H4 (cell line): ENCODE measurements around the gene UQCC5. TPM values are rescaled to one million over a fixed set of nuclear protein-coding genes. Genes with fewer than 3 reads are reported as not detected.

Source experiments
- DNase-seq: peaks from one replicate; pipeline ENCODE4 v3.0.0-alpha.2; 2015; ENCODE audit warnings: low spot score
- total RNA-seq: library from RNA; depleted of rRNA; stranded (reverse); fragments of >200 nt; shearing (Covaris generic); gene quantifications from 2 replicates; pipeline ENCODE4 v1.2.3, GENCODE V29; 2014

UQCC5 gene
- total RNA-seq, 1 experiment from 2014 or later, result 1.5 TPM

DNA sequence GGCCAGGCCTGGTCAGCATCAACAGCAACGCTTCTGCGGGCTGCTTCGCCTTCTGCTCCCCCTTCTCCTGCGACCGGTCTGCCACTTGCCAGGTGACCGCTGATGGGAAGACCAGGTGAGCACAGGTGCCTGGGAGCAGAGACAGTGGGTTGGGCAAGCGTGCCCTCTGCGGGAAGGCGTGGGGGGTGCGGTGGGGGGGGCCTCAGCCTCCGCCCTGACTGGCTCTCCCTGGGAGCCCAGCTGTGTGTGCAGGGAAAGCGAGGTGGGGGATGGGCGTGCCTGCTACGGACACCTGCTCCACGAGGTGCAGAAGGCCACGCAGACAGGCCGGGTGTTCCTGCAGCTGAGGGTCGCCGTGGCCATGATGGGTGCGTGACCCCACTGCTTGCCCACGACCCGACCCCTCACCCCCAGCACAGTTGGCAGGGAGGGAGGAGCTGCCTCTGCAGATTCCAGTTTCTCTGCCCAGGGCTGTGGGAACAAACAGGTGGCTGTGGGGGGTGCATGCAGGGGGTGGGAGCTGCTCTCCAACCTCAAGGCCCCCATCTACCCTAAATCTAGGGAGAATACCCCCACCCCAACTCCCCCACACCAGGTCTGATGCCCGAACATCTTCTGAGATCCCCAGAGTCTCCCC is 32.5 kb upstream of the UQCC5 start:
- DNase-seq, result no peak

DNA sequence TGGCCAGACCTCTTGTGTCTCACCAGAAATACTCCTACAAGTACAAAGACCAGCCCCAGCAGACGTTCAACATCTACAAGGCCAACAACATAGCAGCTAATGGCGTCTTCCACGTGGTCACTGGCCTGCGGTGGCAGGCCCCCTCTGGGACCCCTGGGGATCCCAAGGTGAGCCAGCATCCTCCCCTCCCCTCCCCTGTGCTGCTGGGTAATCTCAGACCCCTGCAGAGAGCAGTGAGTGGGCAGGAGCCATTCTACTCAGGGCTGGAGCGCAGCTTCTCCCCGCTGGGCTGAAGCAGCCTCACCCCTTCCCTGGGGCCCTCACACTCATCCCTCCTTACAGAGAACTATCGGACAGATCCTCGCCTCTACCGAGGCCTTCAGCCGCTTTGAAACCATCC is 31.4 kb upstream of the UQCC5 start:
- no peak for DNase-seq

DNA sequence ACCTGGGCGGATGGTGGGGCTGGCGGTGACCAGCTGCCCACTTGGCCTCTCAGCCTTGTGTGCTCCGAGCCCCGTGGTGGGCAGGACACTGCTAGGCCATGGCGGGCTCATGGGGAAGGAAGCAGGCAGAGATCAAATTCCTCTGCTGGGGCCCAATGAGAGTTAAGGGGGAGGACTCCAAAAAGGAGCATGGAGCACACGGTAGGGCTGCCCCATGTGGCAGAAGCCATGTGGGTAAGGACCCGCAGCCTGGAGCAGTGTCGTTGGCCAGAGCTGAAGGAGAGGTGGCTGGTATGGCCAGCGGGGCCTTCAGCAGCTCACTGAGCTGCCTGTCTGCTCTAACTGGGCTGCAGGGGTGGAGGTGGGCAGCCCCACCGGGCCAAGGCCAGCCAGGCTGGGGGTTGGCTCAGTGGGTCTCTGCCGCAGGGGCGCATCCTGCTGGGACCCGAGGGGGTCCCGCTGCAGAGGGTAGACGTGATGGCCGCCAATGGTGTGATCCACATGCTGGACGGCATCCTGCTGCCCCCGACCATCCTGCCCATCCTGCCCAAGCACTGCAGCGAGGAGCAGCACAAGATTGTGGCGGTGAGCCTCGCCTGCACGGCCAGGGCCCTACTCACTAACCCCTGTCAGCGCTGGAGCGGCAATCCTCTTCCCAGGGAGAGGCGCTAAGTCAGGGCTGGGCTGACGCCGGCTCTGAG is 30.0 kb upstream of the UQCC5 start:
- no peak for DNase-seq

DNA sequence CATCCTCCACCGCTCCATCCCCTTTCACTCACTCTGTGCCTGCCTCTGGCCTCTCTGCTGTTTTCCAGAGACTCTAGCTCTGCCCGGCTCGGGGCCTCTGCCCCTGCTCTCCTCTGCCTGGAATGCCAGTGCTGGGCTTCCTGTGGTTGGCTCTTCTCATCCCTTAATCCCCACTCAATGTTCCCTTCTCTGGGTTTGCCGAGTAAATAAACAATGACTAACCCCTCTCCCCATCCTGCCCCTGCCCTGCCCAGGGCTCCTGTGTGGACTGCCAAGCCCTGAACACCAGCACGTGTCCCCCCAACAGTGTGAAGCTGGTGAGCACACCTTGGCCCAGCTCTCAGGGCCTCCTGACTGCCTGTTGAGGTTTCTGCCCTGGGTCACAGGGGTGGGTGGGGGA is 29.0 kb upstream of the UQCC5 start:
- peak; percentile 75 for DNase-seq

DNA sequence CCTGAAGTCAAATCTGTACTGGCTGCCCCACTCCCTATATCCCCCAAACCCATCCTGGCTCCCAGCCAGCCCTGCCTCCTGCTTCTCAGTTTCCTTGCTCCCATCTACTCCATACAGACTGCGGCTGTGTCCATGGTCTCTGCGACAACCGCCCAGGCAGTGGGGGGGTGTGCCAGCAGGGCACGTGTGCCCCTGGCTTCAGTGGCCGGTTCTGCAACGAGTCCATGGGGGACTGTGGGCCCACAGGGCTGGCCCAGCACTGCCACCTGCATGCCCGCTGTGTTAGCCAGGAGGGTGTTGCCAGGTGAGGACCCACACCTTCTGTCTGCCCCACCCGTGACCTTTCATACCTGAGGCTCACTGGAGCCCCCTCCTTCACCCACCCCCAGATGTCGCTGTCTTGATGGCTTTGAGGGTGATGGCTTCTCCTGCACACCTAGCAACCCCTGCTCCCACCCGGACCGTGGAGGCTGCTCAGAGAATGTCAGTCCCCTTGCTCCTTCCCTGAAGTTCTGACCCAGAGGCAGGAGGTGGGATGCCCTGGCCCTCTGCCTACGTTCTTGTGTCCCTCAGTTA is 26.6 kb upstream of the UQCC5 start:
- no peak for DNase-seq

DNA sequence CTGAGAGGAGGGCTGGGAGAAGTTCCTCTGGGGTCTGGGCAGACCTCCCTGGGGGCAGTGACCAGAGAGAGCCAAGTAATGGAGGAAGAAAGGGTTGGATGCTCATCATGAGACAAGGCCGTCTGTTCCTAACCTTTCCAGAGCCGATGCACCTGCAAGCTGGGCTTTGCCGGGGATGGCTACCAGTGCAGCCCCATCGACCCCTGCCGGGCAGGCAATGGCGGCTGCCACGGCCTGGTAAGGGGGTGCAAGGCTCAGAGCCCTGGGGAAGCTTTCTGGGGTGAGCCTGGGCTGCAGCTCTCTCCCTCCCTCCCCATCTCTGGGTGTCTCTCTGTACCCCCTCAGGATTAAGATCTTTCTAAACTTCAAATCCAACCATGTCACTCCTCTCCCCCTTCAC is 24.9 kb upstream of the UQCC5 start:
- no peak for DNase-seq

DNA sequence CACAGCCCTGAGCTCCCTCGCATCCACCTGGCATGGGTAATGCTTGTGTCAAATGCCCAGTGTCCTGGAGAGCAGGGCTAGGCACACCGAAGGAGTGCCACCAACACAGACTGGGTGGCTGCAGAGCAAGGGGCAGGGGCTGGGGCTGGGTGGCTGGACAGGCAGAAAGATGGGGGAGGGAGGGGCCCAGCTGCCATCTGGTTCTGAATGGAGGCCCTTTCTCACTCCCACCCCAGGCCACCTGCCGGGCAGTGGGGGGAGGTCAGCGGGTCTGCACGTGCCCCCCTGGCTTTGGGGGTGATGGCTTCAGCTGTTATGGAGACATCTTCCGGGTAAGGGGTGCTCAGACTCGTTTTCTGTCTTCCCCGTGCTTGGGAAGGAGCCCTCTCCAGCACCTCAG is 24.3 kb upstream of the UQCC5 start:
- DNase-seq, result no peak

DNA sequence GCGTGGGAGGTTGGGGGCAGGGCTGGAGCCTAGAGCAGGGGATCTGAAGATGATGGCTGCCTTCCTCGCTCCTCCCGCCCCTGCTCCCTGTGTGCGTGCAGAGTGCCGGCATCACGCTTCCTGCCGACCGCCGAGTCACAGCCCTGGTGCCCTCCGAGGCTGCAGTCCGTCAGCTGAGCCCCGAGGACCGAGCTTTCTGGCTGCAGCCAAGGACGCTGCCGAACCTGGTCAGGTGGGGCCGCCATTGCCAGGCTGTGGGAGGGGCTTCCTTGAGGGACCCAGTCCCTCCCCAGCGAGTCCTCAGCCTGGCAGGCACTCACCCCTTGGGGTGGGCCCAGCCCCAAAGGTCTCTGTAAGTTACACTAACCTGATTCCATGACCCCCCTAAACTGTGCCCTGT is 23.7 kb upstream of the UQCC5 start:
- DNase-seq, result no peak

DNA sequence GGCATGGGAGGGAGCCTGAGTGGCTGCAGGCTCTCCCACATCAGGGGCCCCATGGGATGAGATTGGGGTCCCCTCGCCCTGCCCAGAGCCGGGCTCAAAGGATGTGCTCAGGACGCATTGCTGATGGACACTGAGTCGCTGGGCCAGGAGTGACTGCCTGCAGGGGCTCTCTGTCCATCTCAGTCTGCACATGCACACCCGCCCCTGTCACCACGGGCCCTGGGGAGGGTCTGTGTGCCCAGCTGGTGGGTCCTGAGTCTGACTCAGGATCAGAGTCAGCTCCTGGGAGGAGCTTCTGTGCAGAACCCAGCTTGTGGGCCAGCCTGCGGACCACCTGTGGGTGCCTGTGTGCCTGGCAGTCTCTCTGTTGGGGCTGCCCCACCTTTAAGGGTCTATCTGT is 23.1 kb upstream of the UQCC5 start:
- DNase-seq, result no peak

DNA sequence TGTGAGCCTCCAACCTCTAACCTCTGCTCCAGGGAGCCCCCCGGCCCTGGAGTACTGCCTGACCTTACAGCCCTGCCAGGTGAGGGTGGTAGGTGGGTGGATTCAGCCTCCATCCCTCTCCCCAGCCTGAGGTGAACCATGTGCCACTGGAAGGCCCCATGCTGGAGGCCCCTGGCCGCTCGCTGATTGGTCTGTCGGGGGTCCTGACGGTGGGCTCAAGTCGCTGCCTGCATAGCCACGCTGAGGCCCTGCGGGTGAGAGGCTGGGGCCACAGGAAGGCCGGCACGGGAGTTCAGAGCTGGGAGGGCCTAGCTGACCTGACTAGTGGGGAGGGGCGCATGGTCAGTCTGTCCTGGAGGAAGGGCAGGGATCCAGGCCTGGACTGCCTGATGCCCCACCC is 21.8 kb upstream of the UQCC5 start:
- no peak for DNase-seq

DNA sequence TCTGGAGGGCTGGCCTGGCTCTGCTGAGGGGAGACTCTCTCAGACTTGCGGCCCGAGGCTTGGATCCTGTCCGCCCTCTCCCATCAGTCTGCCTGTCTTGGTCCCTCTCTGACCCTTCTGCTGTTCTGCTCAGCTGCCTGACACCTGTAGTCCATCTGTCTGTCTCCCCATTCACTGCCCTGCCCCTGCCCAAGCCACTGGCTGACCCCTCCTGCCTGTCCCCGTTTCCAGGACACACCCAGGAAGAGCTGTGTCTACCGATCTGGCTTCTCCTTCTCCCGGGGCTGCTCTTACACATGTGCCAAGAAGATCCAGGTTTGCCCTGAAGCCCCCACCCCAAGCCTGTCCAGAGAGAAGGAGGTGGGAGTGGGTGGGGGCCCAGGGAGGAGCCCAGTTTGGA is 21.2 kb upstream of the UQCC5 start:
- DNase-seq, result no peak

DNA sequence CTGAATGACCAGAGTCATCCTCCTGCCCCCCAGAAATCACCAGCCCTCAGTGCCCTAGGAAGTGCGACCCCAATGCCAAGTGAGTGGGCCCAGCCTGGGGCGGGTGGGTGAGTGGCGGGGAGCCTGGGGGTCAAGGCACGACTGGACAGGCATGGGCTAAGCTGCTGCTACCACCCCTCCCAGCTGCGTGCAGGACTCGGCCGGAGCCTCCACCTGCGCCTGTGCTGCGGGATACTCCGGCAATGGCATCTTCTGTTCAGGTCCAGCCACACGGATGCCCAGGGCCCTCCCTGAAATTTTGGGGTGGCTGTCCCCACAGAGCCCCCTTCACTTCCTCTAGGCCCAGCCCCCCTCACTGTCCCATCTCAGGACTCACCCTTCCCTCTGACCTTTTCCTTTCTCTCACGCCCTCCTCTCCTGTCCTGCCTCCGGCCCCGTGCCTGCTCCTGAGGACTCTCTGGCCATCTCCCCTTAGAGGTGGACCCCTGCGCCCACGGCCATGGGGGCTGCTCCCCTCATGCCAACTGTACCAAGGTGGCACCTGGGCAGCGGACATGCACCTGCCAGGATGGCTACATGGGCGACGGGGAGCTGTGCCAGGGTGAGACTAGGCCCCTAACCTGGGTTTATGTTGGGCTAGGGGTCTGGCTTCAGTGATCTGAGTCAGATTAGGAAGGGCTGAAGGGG is 19.8 kb upstream of the UQCC5 start:
- DNase-seq, result no peak

DNA sequence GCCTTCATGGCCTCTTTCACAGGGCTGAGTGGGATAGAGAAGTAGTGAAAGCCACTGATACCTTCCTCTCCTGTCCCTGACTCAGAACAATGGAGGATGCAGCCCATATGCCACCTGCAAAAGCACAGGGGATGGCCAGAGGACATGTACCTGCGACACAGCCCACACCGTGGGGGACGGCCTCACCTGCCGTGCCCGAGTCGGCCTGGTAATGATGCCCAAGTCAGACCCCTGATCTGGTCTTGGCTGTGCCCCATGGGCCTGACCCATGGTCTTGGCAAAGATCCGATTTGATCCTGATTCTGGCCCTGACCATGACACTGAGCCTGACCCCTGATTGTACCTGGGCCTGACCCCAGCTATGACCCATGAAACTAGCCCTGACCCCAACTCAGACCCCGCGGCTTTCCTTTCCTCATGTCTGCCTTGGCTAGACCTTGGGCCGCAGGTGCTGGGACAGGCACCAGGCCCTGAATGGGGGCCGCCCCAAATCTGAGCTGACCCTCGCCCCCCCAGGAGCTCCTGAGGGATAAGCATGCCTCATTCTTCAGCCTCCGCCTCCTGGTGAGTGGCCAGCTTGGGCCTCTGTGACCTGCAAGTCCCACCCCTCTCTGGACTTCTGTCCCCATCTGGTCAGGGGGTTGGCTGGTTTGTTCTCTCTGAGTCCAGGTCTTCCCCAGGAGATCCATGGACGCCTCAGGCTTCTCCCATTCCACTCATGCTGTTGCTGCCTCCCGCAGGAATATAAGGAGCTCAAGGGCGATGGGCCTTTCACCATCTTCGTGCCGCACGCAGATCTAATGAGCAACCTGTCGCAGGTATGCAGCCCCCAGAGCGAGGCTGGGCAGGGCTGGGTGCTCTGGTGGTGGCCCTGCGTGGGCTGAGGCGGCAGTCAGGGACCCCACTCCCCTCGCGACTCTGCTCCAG is 18.3 kb upstream of the UQCC5 start:
- DNase-seq, result no peak

DNA sequence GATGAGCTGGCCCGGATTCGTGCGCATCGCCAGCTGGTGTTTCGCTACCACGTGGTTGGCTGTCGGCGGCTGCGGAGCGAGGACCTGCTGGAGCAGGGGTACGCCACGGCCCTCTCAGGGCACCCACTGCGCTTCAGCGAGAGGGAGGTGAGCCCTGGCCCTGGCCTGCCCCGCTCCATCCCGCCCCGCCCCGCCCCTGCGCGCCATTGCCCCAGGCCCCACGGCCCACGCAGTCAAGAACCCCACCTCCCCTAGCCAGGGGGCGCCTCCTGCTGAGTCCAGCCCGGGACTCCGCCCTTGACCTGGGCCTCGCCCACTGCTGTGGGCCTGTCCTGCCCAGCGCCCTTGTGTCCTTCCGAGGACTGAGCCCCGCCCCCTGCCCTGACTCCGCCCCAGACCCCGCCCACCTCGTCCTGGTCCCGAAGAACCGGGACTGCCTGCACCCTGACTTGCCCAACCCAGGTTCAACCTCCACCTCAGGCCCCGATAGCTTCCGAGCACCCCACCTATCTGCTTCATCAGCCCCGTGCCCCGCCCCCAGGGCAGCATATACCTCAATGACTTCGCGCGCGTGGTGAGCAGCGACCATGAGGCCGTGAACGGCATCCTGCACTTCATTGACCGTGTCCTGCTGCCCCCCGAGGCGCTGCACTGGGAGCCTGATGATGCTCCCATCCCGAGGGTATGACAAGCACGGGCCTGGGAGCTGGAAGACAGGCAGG is 17.5 kb upstream of the UQCC5 start:
- DNase-seq, result no peak

DNA sequence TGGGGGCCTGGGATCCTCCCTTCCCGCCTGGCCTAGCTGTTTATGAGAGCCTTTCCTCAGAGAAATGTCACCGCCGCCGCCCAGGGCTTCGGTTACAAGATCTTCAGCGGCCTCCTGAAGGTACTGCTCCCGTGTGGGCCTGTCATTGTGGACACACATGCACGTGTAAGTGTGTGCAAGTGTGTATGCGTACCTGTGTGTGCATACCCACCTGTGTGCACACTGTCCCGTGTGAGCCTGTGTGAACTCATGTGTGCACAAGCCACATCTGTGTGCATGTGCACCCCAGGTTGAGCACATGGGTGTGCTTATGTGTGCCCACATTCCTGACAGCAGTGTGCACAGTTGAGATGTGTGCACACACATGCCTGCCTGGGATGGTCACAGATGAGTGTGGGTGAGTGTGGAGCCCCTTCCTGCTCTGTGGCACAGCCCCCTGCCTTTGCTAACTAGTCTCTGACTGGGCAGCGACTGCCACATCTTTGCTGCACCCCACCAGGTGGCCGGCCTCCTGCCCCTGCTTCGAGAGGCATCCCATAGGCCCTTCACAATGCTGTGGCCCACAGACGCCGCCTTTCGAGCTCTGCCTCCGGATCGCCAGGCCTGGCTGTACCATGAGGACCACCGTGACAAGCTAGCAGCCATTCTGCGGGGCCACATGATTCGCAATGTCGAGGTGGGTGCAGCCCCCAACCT is 16.8 kb upstream of the UQCC5 start:
- no peak for DNase-seq

DNA sequence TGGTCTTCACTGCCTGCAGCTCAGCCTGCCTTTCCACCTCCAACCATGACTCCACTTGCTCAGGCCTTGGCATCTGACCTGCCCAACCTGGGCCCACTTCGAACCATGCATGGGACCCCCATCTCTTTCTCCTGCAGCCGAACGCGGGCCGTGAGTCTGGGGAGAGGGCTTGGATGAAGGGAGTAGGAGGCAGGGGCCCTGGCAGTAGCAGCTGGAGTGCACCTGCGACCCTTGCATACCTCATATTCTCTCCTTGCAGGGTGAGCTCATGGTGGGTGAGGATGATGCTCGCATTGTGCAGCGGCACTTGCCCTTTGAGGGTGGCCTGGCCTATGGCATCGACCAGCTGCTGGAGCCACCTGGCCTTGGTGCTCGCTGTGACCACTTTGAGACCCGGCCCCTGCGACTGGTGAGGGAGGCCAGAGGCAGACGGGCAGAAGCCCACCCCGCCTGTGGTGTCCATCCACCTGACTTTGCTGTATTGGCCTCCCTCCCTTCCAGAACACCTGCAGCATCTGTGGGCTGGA is 16.2 kb upstream of the UQCC5 start:
- no peak for DNase-seq

DNA sequence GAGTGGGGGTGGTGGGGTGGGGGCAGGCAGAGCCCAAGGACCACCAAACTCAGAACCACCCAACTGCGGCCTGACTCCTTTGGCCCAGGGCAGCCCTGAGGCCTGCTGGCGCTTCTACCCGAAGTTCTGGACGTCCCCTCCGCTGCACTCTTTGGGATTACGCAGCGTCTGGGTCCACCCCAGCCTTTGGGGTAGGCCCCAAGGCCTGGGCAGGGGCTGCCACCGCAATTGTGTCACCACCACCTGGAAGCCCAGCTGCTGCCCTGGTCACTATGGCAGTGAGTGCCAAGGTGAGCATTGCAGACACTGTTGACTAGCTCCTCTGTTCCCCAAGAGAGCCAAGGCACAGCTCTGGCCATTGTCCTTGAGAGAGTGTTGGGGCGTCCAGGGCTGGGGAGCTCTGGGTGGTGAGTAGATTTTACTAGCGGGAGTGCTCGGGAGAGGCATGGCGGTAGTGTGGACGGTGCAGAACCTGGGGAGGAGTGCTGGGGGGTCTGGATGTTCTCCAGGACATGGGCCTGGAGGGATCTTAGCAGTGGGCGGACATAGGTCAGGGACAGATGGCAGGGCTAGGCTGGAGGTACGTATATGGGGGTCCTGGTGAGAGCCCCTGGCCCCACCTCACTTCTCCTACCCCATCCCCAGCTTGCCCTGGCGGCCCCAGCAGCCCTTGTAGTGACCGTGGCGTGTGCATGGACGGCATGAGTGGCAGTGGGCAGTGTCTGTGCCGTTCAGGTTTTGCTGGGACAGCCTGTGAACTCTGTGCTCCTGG is 15.5 kb upstream of the UQCC5 start:
- DNase-seq, result no peak

DNA sequence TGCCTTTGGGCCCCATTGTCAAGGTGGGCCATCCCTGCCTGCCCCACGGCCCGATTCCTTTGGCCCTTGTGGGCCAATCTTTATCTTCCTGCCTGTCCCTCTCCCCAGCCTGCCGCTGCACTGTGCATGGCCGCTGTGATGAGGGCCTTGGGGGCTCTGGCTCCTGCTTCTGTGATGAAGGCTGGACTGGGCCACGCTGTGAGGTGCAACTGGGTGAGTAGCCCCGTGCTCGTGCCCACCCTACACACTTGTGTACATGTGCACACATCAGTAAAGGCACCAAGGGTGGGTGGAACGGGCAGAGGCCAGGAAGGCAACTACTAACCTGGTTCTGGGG is 14.9 kb upstream of the UQCC5 start:
- no peak for DNase-seq

DNA sequence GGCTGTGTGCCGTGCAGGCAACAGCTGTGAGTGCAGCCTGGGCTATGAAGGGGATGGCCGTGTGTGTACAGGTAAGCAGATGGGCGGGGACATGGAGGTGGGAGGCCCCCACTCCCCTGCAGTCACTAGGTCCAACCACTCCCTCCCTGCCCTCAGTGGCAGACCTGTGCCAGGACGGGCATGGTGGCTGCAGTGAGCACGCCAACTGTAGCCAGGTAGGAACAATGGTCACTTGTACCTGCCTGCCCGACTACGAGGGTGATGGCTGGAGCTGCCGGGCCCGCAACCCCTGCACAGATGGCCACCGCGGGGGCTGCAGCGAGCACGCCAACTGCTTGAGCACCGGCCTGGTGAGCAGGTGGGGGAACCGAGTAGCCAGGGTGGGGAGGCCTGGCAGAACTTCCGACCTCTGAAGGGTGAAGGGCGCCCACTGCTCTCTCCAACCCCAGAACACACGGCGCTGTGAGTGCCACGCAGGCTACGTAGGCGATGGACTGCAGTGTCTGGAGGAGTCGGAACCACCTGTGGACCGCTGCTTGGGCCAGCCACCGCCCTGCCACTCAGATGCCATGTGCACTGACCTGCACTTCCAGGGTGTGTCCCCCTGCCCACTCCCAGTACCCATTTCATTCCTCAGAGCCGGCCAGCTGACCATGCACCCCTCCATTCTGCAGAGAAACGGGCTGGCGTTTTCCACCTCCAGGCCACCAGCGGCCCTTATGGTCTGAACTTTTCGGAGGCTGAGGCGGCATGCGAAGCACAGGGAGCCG is 14.3 kb upstream of the UQCC5 start:
- DNase-seq, result no peak
